ENCODE results near the gene POFUT1.
"Not testable (repeated sequence)": the region's sequence is repeated elsewhere in the genome, so short reads cannot be mapped to it uniquely, and the experiment has no call there.

DNA sequence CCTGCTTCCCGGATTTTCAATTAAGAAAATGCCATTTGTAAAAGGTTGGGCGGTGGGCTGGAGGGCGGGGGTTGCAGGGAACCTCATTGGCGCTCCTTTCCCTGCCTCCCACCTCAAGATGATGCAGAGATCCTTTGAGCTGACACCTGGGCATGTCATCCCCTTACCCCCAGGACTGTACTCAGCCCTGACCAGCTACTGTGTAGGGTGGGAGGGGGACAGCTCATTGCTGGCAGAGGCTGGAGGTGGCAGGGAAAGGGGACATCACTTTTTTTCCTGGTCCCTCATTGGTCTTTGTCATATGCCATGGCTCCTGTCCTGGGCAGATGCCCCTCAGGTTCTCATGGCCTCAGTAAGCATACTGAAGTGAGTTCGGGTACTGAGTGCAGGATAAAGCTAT is 14.3 kb upstream of the POFUT1 start:
- TF ChIP-seq CTCF, POLR2A (IDR thresholded peaks at IDR 0.05): not testable (repeated sequence)

All from esophagus squamous epithelium (tissue), 4 donors.